NCI-H146 (cell line): ENCODE measurements around the gene MYO18A.
A peak's percentile ranks its signal among the peaks of the same experiment; 100 is the strongest.

Source experiments
- DNase-seq: peaks from one replicate; lab custom pipeline; 2025; lab: John Stamatoyannopoulos, UW

MYO18A gene

GRCh38 chr17:29049541-29050145 lies 130.6 kb downstream of the MYO18A start:
- DNase-seq = no peak

DNA sequence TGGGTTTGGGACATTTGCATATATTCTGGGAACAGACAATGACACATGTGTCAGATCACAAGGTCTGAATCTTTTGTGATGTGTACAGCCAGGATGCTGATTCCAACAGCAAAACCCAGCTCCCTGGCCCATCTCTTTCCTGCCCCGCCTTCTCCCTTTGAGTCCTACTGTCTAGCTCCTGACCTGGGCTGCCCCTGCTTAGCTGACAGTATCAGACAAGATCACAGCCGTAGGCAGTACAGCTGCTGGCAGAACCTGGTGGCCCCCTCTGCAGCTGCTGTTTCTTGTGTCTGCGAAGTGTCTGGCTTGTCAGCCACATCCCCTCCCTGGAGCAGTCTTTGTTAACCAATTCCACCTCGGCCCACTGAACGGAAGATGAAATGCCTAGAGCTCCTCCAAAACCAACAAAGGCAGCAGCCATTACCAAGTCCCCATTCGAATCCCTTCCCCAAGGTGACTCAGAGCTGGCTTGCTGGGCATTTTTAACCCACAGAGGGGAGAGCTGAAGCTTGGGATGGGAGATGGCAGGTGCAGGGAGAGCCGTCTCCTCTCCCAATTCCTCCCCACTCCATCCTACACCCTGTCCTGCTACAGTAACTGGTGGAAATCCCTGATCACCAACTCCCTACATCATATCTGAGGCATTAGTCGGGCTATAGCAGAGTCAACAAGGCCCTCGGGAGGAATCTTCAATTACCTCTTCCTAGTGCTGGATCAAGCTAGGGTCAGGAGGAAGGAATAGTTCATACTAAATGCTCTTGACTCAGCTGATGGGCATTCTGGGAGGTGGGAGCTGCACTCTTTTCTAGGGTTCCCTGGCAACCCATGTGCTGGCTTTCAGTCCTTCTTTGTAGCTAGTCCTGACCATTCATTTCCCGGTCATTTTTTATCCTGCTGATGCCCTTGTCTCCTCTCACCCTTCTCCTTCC lies 131.5 kb downstream of the MYO18A start:
- DNase-seq = peak; percentile 94

DNA sequence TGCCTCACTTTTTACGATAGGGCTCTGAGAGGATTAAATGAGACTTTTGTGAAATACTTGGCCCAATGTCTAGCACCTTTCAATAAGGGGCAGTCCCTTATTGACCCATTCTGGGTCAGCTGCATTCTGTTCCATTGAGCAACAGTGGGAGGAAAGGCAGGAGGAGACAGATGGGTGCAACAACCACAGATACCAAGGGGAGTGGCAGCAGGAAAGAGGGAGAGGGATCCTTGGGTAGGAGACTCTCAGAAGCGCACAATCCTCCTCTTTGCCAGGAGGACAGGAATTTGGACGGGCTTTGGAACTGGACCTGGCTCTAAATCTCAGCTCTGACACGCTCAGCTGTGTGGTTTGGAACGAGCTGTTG lies 133.7 kb downstream of the MYO18A start:
- DNase-seq = no peak

DNA sequence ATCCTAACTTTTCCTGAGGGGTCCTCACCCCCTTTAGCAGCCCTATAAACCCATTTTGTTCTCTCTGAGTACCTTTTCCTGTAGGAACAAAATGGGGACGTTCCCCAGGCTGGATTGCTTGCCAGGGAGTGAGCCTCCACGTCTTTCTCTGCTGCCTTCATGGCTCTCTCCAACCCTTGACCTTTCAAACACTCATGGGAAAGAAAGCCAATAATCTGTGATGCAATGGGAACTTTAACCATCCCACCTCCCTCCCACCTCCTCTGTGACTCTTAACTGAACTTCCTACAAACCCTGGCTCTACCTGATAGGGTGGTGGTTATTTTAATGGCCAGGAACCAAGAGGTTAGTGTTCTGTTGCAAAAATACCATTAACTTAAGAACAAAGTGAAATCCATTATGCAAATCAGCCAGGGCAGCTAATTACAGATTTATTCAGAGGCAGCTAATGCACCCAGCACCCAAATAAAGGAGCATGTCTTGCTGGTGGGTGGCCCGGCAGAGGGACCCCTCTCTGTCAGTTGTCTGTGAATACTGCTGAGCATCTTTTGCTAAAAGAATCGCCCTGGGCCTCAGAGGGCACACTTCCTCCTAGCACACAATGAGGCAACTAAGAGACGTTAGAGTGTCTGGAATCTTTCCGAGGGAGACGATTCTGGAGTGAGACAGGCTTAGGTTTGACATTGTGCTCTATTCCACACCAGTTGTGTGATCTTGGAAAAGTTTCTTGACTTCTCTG lies 134.3 kb downstream of the MYO18A start:
- DNase-seq = no peak

DNA sequence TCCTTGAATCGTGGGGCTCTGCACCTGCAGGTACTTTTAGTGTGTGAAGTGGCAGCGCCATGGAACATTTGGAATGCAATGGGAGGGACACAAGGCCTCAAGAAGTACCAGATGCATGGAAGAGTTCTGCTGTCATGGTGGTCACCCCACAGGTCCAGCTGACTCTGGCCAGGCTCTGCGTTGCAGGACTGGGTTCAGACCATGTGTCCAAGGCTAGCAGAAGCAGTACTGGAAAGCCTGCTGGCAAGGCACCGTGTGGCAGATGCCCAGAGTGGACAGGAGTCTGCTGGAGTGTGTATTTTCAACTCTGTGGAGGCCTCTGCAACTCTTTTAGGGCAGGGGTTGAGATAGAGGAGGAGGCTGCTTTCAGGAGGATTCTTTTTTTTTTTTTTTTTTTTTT lies 135.2 kb downstream of the MYO18A start:
- DNase-seq = no peak

DNA sequence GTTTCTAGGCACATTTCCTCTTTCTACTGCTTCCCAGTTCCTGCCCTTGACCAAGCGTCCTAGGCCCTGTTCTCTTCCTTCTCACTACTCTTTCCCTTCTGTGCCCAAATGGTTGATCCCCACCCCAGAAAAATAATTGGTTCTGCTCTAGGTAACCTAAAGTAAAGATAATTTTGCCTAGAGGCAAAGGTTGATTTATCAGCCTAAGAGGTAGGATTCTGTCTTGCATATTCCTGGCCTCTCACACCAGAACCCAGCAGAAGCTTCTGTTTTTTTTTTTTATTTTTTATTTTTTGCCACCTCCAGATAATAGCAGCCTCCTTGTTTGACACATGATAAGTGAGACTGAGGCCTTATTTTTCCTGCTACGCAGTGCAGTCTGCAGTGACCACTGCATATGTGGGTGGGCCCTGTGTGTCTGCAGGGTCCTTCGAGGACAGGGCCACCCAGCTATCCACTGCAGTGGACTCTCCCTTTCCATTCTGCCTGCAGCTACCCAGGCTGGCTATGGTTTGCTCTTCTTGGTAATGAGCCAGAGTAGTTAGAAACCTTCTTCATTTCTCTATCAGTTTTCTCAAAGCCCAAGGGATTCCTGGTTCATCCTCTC lies 136.6 kb downstream of the MYO18A start:
- peak; percentile 30 for DNase-seq

GRCh38 chr17:29042679-29043538 lies 137.3 kb downstream of the MYO18A start, which contains the start of gene PIPOX:
PIPOX (plus strand) TSS chr17:29043141; CDS start chr17:29043226, 85 bp downstream.
- peak; percentile 99 for DNase-seq

- no peak for DNase-seq
Measured at GRCh38 chr17:29042026-29042678, 138.0 kb downstream of the MYO18A start.

- no peak for DNase-seq
Measured at GRCh38 chr17:29041571-29041970, 138.6 kb downstream of the MYO18A start.

GRCh38 chr17:29041091-29041490 lies 139.1 kb downstream of the MYO18A start:
- no peak for DNase-seq

- no peak for DNase-seq
Measured at GRCh38 chr17:29039764-29040598, 140.2 kb downstream of the MYO18A start.

- no peak for DNase-seq
Measured at GRCh38 chr17:29038085-29038795, 142.0 kb downstream of the MYO18A start.

GRCh38 chr17:29037739-29038084 lies 142.5 kb downstream of the MYO18A start:
- DNase-seq = no peak

DNA sequence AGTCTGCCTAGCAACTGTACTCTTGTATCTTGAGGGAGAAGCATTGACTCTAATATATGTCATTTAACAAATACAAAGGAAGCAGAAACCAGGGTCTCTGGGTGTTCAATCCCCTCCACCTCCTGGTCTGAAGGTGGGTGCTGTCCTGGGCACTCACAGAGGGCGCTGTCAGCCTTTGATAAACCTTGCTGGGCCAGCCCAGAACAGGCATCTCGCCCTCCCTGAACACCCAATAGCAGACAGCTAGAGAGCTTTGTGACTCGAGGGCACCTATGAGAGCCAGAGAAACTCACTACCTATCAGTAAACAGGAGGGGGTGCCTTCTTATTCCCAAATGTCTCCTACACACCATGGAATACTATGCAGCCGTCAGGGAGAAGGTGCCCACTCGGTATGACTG lies 143.6 kb downstream of the MYO18A start:
- DNase-seq = no peak

DNA sequence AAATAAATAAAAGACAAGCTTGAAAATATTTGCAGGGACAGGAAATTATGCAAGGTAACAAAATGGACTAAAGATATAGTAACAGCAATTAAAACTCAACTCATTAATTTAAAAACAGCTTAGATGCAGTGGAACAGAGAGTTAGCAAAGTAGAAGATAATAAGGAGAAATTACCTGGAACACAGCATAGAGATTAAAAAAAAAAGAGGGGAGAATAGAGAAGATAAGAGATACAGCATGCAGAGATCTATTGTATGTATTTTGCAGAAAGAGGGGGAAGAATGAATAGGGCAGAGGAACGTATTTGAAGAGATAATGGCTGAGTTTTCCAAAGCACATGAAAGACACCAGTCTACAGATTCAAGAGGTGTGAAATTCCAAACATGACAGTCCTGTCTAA lies 145.7 kb downstream of the MYO18A start:
- DNase-seq = no peak

DNA sequence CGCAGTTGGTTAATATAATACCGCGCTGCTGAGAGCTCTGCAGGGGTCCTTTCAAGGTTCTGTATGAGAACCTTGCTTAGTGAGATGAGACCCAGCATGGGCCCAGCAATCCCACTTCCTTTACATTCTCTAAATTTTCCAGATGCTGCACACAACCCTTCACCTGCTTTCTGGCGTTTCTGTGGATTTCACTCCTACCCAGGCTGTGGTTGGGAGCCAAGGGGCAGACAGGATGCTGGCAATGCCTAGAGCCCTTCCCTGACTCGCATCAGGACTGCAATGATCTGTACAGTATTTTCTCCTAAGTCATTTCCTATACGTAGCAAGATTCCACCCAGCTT lies 147.4 kb downstream of the MYO18A start:
- DNase-seq = peak; percentile 77

DNA sequence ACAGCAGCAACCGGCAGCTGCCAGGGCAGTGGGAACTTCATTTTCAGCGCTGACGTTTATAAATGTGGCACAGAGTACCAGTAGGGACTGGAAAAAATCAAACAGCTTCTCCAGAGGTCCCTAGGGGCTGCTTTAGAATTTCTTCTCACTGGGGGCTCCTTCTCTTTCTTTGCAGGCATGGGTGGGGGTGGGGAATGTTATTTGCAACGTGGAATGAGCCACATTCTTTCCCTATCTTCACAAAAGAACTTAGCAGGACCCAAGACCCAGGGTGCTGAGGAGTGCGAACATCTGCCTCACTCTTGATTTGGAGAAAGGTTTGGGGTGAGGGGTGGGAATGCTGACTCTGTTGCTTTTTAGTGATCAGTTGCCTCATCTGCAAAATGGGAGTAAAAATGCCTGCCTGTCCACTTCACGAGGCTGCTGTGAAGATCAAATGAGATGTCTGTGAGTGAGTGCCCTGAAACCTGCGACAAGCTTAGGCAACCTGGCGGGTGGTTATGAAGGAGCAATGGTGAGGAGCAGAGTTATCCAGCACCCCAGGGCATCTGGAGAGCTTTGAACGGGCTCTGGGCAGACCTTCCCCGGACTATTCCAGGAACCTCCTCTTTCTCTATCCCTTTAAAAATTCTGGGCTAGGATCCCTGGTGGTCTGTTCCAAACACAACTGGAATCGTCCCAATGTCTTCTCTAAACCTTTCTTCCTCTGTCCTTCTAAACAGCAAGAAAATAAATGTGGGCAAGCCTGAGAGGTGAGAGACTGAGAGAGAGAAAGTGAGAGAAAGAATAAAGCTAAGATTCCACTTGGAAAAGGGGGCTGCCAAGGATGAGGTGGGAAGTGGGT lies 148.0 kb downstream of the MYO18A start:
- no peak for DNase-seq

- no peak for DNase-seq
Measured at GRCh38 chr17:29031488-29031887, 148.7 kb downstream of the MYO18A start.
